Endothelial cell of umbilical vein (primary cell): Measurements from ENCODE around the gene RNF227. TPM values are rescaled to one million over a fixed set of nuclear protein-coding genes. Genes with fewer than 3 reads are reported as not detected.

ENCODE experiments used
- BruUV-seq: library from RNA; stranded (reverse); fragments of 400-500 nt; replicated peaks from 2 replicates; lab custom pipeline; 2021; lab: Mats Ljungman, UMichigan
- CTCF ChIA-PET: fragments of 300-600, 350-600 bp; sonication (Branson Sonifier 250); formaldehyde crosslinking; loops from one replicate; lab custom pipeline; 2021; ENCODE audit warnings: antibody characterized with exemption, inconsistent platforms; lab: Charles Lee
- POLR2A ChIA-PET: fragments of 300-600, 350-600 bp; sonication (Branson Sonifier 250); formaldehyde crosslinking; loops from one replicate; lab custom pipeline; 2021; ENCODE audit warnings: antibody characterized with exemption, inconsistent platforms; lab: Charles Lee
- DNase-seq: peaks from one replicate; pipeline ENCODE4 v3.0.0-alpha.2; 2011; ENCODE audit warnings: low read depth, low spot score
- FAIRE-seq: peaks from 2 replicates; lab custom pipeline; 2011; peaks lifted over from hg19 to GRCh38; lab: Jason Lieb, UNC
- H2AFZ ChIP-seq: 2 replicates; pipeline ENCODE4 v1.6.0; 2012; ENCODE audit warnings: low read depth, low read length, control low read depth, inconsistent platforms
- H3K27ac ChIP-seq: 2 replicates; pipeline ENCODE4 v1.5.1; 2011; ENCODE audit warnings: low read depth, mild to moderate bottlenecking, control low read depth, low read length, moderate library complexity; ENCODE audit not compliant: insufficient read depth
- H3K27me3 ChIP-seq, 2 experiments: 2 replicates each; pipeline versions ENCODE4 v1.6.0 to v1.6.1; 2011; ENCODE audit warnings: low read length in 2 of 2, mixed read lengths in 1 of 2; ENCODE audit not compliant: control insufficient read depth in 2 of 2, insufficient read depth in 2 of 2
- H3K36me3 ChIP-seq, 2 experiments: 2 replicates in 1 of 2; 3 replicates in 1 of 2; pipeline ENCODE4 v1.5.1; 2011; ENCODE audit warnings: low read length in 2 of 2, mild to moderate bottlenecking in 1 of 2, moderate library complexity in 1 of 2; ENCODE audit not compliant: control insufficient read depth in 2 of 2, insufficient read depth in 2 of 2; ENCODE audit errors: extremely low read depth in 1 of 2
- H3K4me1 ChIP-seq: 3 replicates; pipeline ENCODE4 v1.5.1; 2011; ENCODE audit warnings: mild to moderate bottlenecking, low read length; ENCODE audit not compliant: control insufficient read depth, insufficient read depth; ENCODE audit errors: extremely low read depth
- H3K4me2 ChIP-seq: 2 replicates; pipeline ENCODE4 v1.6.1; 2011; ENCODE audit warnings: low read length, control low read depth, mixed read lengths; ENCODE audit not compliant: insufficient read depth
- H3K4me3 ChIP-seq, 3 experiments: fragments of 200-600 bp in 1 of 3; sonication (generic), shearing (Covaris generic) in 1 of 3; replicated peaks in 1 of 3; 2 replicates each; pipeline ENCODE4 v1.5.1; 2011 to 2016; ENCODE audit warnings: control low read depth in 3 of 3, low read length in 3 of 3, mild to moderate bottlenecking in 2 of 3, inconsistent platforms in 1 of 3, low read depth in 1 of 3, moderate library complexity in 1 of 3; ENCODE audit not compliant: insufficient read depth in 1 of 3
- H3K79me2 ChIP-seq: 2 replicates; pipeline ENCODE4 v1.6.0; 2012; ENCODE audit warnings: low read length, inconsistent platforms; ENCODE audit not compliant: control insufficient read depth, insufficient read depth
- H3K9ac ChIP-seq: replicated peaks from 2 replicates; pipeline ENCODE3; 2011; ENCODE audit warnings: low read length, control low read depth; ENCODE audit not compliant: insufficient read depth; ENCODE audit errors: extremely low read depth
- H3K9me1 ChIP-seq: replicated peaks from 3 replicates; pipeline ENCODE4 v1.6.0; 2011; ENCODE audit warnings: mild to moderate bottlenecking, low read length; ENCODE audit not compliant: control insufficient read depth, insufficient read depth; ENCODE audit errors: extremely low read depth
- H3K9me3 ChIP-seq: replicated peaks from 2 replicates; pipeline ENCODE4 v1.5.1; 2012; ENCODE audit warnings: low read length, inconsistent platforms; ENCODE audit not compliant: control insufficient read depth, insufficient read depth
- H4K20me1 ChIP-seq: replicated peaks from 2 replicates; pipeline ENCODE3; 2011; ENCODE audit warnings: mild to moderate bottlenecking, low read length; ENCODE audit not compliant: control insufficient read depth, insufficient read depth; ENCODE audit errors: extremely low read depth
- EZH2 ChIP-seq: IDR thresholded peaks from 2 replicates; pipeline ENCODE4 v1.6.1; 2012; ENCODE audit warnings: borderline replicate concordance, low read depth, mild to moderate bottlenecking, moderate library complexity, low read length, inconsistent platforms; ENCODE audit not compliant: severe bottlenecking
- FOS ChIP-seq: IDR thresholded peaks from 2 replicates; pipeline ENCODE4 v1.6.1; 2011; ENCODE audit warnings: mild to moderate bottlenecking, low read length, moderate library complexity, borderline replicate concordance; ENCODE audit not compliant: insufficient read depth
- GATA2 ChIP-seq: IDR thresholded peaks from 2 replicates; pipeline ENCODE4 v1.7.0; 2011; ENCODE audit warnings: low read depth, mild to moderate bottlenecking, moderate library complexity, mixed read lengths, low read length; ENCODE audit not compliant: insufficient read length, insufficient read depth
- JUN ChIP-seq: IDR thresholded peaks from 2 replicates; pipeline ENCODE4 v1.6.1; 2011; ENCODE audit warnings: borderline replicate concordance, low read depth; ENCODE audit not compliant: insufficient read length, insufficient read depth
- MYC ChIP-seq: IDR thresholded peaks from one replicate; pipeline ENCODE4 v1.6.1; 2011; ENCODE audit warnings: mild to moderate bottlenecking, low read depth, low read length
- POLR2A ChIP-seq: IDR thresholded peaks from 2 replicates; pipeline ENCODE4 v1.6.1; 2012; ENCODE audit warnings: low read depth, mild to moderate bottlenecking, control low read depth, low read length
- POLR2AphosphoS5 ChIP-seq: IDR thresholded peaks from 2 replicates; pipeline ENCODE4 v1.6.1; 2012; ENCODE audit warnings: low read depth, mild to moderate bottlenecking, control low read depth, low read length, moderate library complexity; ENCODE audit not compliant: insufficient read depth
- dilution Hi-C: fragments of 300-500 bp; cut with MboI; formaldehyde crosslinking; loops from one replicate; pipeline ENCODE4 v1.15.0; 2019; ENCODE audit warnings: low sequenced_read_pairs; ENCODE audit not compliant: extremely low pct_ligation_motif_present
- intact Hi-C: fragments of 100-400 bp; cut with micrococcal nuclease; formaldehyde crosslinking; loops from one replicate; pipeline ENCODE4 v1.10.0; 2022
- polyA plus RNA-seq, 4 experiments: library from polyadenylated mRNA; depleted of rRNA in 3 of 4; stranded (reverse) in 3 of 4; unstranded in 1 of 4; fragments of >200 nt; gene quantifications; 2 replicates each; pipeline versions ENCODE4 v1.2.1 to v1.2.3, GENCODE V29; 2011 to 2012; ENCODE audit warnings: missing spikeins in 1 of 4
- total RNA-seq: library from RNA; stranded (reverse); gene quantifications from 2 replicates; pipeline ENCODE4 v1.2.3, GENCODE V29; 2021
- TF ChIP-seq, protein P1 (sequence below), 2 donors: IDR thresholded peaks; 1 replicate in 1 of 2; 2 replicates in 1 of 2; pipeline ENCODE4 v1.5.1; 2011; ENCODE audit warnings: low read length in 2 of 2, mild to moderate bottlenecking in 2 of 2, moderate library complexity in 2 of 2, control low read depth in 1 of 2, inconsistent platforms in 1 of 2, low read depth in 1 of 2; ENCODE audit not compliant: insufficient read depth in 1 of 2; ENCODE audit errors: extremely low read depth in 1 of 2
- TF ChIP-seq, protein P2 (sequence below): IDR thresholded peaks from 2 replicates; pipeline ENCODE4 v1.6.1; 2011; ENCODE audit not compliant: insufficient read depth, insufficient read length

Gene RNF227
- total and polyA plus RNA-seq, 2 donors (not counting 3 experiments of a cell fraction or from before 2014, with no cell fraction given): 0.58 to 0.76 TPM

DNA sequence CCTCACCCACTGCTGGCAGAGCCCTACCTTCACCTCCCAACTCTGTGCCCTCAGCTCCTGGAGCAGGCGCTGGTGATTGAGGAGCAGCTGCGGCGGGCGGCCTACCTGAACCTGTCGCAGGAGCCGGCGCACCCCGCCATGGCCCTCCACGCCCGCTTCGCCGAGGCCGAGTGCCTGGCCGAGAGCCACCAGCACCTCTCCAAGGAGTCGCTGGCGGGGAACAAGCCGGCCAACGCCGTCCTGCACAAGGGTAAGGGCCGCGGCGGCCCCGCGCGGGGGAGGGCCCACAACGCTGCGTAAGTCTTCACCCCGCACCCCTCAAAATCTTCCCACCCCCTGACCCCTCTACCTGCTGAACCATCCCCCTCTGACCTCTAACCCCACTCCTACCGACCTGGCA, 7.0 kb downstream of the RNF227 start:
- no peak for TF ChIP-seq POLR2A
- TF ChIP-seq, protein P1, sequence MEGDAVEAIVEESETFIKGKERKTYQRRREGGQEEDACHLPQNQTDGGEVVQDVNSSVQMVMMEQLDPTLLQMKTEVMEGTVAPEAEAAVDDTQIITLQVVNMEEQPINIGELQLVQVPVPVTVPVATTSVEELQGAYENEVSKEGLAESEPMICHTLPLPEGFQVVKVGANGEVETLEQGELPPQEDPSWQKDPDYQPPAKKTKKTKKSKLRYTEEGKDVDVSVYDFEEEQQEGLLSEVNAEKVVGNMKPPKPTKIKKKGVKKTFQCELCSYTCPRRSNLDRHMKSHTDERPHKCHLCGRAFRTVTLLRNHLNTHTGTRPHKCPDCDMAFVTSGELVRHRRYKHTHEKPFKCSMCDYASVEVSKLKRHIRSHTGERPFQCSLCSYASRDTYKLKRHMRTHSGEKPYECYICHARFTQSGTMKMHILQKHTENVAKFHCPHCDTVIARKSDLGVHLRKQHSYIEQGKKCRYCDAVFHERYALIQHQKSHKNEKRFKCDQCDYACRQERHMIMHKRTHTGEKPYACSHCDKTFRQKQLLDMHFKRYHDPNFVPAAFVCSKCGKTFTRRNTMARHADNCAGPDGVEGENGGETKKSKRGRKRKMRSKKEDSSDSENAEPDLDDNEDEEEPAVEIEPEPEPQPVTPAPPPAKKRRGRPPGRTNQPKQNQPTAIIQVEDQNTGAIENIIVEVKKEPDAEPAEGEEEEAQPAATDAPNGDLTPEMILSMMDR (IDR thresholded peaks at IDR 0.05; ENCODE audit: extremely low read depth in 1 of 2, insufficient read depth in 1 of 2, low read depth in 1 of 2, low read length in 2 of 2): no peak
- TF ChIP-seq, protein P2, sequence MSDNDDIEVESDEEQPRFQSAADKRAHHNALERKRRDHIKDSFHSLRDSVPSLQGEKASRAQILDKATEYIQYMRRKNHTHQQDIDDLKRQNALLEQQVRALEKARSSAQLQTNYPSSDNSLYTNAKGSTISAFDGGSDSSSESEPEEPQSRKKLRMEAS: no peak
- no peak for TF ChIP-seq JUN
- TF ChIP-seq EZH2: no peak
- no peak for TF ChIP-seq MYC
- no peak for TF ChIP-seq FOS
- TF ChIP-seq POLR2AphosphoS5: no peak
- no peak for TF ChIP-seq GATA2
- FAIRE-seq (no peak), DNase-seq (no peak)
- no peak overlapping the region for H3K9ac ChIP-seq
- no peak overlapping the region for H2AFZ ChIP-seq
- H3K4me1 ChIP-seq: no peaks in the 10 kb centered on the region
- dilution Hi-C loops: no loop called here
- no peaks in the 10 kb centered on the region for H3K9me3 ChIP-seq
- H3K27me3 ChIP-seq: no peaks in the 10 kb centered on the region
- no peak overlapping the region for H3K27ac ChIP-seq
- no peaks in the 10 kb centered on the region for H3K9me1 ChIP-seq
- H3K79me2 ChIP-seq: no peaks in the 10 kb centered on the region
- H3K4me3 ChIP-seq: no peak overlapping the region
- intact Hi-C loops: no loop called here
- H4K20me1 ChIP-seq: no peaks in the 10 kb centered on the region
- ChIA-PET CTCF (interaction anchor here (2.3 kb wide), 1 partner anchor 80 kb away, joined by 8 read pairs; no protein-coding TSS in a partner anchor), POLR2A (no interaction called here)
- H3K36me3 ChIP-seq: peaks cover 20 to 77% of the 10 kb centered on the region in 2 experiments
- H3K4me2 ChIP-seq: no peak overlapping the region
- BruUV-seq: no TSS peak
